HG02938 (cell line): Measurements from ENCODE around the gene SERGEF.

Source experiments
- ATAC-seq: cut with Tn5 transposase; IDR thresholded peaks from one replicate; pipeline ENCODE4 v1.9.1; 2021; ENCODE audit warnings: mild to moderate bottlenecking, moderate library complexity; ENCODE audit not compliant: unreplicated experiment

The SERGEF gene

DNA sequence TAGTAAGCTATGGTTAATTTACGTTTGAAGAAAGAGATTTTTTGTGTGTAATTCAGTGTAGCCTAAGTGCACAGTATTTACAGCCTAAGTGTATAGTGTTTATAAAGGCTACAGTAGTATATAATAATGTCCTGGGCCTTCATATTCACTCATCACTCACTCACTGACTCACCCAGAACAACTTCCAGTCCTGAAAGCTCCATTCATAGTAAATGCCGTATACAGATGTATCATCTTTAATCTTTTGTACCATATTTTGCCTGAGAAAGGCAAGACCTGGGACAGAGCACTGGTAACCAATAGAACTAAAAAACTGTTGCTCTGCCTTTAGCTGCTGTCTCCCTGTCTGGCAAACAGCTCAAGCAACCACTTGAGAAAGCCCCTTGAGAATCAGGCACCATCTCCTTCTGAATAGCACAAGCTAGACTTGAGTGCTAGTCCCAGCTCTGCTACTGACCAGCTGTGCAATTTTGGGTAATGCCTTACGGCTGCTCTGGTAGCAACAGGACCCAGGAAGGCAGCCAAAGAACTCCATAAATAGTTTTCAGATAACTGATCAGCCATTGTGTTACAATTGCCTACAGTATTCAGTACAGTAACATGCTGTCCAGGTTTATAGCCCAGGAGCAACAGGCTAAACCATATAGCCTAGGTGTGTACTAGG, 146.9 kb downstream of the SERGEF start:
- no peak for ATAC-seq

- no peak for ATAC-seq
These were observed 148.3 kb downstream of the SERGEF start for GRCh38 chr11:17864478-17864941.

DNA sequence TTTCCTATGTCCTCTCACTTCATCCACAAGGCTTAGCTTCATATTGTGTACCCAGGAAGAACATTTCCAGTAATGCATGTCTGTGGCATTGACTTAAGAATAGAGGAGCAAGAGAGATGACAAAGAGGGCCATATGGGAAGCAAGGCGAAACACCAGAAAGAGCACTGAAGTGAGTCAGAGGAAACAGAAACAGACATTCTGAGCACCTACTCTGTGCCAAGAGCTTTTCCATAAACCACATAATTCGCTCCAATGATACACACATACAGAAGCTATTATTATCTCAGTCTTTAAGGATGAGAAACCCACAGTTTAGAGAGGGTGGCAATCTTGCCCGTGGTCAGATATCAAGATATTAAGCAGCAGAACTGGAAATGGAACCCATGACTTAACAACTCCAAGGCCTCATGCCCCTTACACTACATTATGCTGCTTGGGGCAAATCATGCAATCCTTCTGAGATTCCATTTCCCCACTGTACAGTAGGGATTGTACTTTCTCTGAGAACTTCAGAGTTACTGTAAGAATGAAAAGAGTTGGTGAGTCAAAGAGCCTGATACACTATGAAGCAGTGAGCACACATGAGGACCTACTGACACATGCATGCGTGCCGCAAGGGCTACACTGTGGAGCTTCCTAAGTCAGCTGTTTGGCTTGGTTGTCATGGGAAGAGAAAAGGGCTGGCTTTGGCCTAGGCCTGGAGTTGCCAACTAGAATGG, 151.7 kb downstream of the SERGEF start:
- ATAC-seq: no peak

- no peak for ATAC-seq
These were observed 153.3 kb downstream of the SERGEF start for GRCh38 chr11:17859552-17859951.

GRCh38 chr11:17855531-17856290, 157.1 kb downstream of the SERGEF start:
- no peak for ATAC-seq

DNA sequence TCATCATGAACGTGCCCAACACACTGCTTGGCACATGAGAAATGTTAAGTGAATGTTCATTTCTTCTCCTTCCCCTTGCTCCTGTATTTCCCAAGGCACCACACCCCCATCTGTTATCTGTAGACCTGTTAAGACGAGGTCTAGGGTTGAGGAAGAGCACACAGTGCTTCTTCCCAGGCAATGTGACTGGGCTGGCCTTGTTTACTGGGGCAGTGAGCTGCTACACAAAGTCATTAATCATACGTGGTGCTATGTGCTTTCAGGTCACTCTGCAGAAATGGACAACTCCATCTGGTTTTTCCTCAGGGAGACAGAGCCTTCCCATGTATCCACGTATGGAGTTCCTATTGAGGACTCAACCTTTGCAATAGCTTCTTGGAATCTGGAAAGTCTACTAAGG, 159.6 kb downstream of the SERGEF start:
- no peak for ATAC-seq

DNA sequence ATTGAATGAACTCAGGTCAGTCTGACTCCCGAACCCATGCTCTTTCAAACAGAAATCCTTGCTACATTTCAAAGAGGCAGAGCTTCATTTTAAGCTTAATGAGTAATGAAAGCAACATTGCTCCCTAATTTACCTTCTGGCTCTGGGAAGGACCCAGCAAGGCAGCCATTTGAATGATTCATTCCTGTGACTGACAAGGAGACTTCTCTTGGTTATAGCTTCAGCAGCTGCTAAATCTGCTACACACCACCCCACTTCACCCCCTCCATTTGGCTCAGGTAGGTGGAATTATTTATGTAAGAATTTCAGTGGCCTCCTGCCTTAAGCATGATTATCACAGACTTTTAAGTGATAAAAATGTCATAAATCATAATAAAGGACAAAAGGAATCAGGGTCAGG, 160.6 kb downstream of the SERGEF start:
- no peak for ATAC-seq

- ATAC-seq: no peak
These were observed 161.2 kb downstream of the SERGEF start for GRCh38 chr11:17851697-17852096.

DNA sequence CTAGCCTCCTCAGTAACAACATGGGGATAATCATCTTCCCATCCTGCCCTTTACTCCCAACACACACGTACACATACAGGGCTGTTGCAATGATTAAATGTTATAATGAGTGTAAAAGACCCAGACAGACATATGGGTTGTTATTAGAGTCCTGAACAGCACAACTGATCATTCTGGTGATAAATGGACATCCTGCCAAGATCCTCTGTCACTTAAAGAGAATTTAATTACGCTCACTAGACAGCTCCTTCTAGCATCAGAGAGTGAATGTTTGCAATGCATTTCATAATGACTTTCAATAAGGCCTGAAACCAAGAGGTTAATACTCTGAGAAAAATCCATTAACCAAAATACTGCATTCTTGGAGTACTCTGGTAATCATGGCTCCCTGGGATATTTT, 162.5 kb downstream of the SERGEF start:
- no peak for ATAC-seq

DNA sequence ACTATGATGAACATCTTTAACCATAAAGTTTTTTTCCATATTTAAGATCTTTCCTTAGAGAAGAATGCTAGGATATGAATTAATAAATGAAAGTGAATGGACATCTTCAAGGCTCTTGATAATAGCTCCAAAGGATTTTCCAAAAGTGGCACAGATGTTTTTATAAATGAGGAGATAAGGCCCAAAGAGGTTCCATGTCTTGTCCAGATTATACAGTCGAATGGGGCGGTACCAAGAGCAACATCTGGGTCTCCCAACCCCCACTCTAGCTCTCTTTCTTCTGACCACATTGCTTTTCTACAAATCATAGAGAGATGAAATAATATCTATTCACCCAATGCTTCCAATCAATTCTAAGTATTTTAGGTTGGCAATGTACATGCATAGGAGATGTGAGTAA, 164.1 kb downstream of the SERGEF start:
- no peak for ATAC-seq

DNA sequence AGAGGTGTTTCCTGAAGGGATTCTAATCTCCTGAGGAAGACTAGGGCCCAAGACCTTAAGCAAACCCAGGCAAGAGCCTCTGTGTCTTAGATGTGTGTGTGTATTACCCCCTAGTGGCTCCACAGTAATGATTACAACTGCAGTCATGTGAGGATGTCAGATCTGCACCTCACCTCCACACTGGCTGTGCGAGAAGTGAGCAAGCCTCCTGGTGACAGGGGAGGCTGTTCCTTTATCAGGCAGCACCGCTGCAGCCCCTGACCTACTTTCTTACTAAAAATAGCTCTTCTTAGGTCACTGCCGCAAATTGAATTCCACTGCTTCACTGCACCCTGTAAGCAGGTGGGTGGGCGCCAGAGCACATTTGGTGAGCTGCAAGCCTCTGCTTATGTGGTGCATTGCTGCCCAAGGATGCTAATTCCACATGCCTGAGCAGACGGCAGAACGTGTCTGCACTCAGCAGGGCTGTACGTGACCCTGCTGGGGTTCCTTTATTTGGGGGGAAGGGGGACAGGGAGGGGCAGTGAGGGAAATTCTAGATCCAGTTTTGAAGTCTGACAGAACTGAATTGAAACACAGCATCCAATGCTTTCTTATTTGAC, 165.9 kb downstream of the SERGEF start:
- ATAC-seq: no peak

- ATAC-seq: no peak
These were observed 167.4 kb downstream of the SERGEF start for GRCh38 chr11:17845431-17845881.

GRCh38 chr11:17840101-17840548, 172.7 kb downstream of the SERGEF start:
- ATAC-seq: no peak

DNA sequence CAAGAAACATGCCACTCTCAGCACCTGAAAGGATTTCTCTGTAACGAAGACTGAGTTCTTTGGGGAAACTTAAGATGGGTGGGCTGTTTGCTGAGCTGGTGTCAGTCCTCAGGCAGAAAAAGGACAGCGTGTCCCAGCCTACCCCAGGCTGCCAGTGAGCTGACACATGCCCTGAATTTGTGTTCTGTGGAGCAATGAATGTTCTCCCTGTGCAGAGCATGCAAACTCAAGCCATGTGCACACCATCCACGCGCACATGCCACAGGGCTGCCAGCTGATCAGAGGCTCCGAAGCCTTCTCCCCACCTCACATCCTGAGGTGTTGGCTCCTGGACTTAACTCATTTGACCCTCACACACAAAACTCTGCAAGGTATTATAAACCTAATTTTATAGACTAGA, 173.4 kb downstream of the SERGEF start:
- ATAC-seq: no peak

DNA sequence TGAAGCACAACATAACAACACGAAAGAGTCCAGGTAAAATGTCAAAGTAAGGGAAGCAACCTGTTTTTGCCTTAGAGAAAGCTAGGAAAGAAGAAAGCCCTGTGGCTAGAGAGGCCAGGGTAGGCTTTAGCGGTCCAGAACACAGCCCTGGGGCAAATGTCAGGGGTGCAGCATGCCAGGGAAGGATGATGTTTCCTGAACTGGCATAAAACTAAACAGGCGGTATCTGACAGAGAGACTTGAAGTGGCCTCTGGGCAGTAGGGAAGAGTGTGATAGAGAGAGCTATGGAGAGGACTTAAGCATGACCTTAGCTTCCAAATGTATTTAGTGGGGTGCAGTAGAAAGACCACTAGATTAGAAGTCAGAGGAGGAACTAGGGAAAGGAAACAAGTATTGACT, 174.7 kb downstream of the SERGEF start:
- ATAC-seq: no peak

DNA sequence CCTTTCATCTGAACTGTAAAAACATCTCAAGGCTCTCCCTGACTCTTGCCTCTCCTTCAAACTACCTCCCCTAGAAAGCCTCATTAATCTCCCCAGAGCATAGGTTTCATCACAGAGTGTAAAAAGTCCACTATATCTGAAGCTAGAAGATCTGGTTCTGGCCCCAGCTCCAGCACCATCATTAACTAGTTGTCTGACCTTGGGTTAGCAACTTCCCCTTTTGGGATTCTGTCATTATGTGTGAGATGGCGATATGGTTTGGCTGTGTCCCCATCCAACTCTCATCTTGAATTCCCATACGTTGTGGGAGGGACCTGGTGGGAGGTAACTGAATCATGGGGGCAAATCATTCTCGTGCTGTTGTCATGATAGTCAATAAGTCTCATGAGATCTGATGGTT, 181.0 kb downstream of the SERGEF start:
- ATAC-seq: no peak

DNA sequence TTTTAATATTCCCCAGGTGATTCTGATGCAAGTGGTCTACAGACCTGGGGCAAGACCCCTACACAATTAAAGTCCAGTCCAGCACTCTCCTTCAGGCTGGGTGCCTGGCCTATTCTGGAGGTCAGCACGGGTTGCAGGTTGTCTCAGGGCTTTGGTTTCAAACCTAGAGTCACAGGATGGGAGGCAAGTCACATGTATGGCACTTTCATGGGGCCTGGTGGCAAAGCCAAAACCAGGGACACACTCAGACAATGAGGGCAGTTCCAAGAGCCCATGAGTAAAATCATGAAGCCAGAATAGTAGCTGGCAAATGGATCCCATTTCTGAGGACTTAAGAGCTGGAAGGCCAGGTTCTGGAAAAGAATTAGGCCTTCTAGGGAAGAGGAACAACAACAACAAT, 181.6 kb downstream of the SERGEF start:
- no peak for ATAC-seq

DNA sequence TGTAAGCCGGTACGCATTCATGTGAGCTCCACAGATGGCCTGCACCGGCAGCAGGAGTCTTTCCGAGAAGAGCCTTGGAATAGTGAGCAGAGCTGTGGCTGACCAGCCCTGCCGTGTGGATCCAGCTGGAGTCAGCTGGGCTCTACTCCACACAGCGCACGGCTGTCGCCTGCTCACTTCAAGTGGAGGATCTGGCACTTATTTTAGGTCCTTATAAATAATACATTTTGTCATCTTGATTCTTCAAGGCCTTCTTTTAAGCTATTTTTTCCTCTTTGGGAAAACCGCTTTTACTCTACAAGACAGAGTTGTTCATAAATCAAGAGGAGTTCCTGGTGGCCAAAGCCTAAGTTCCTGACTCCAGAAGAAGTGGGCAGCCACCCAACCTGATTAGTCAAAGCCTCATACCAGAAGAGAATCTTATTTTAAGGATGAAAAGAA, 184.5 kb downstream of the SERGEF start:
- ATAC-seq: no peak

- no peak for ATAC-seq
These were observed 185.8 kb downstream of the SERGEF start for GRCh38 chr11:17827006-17827405.

- no peak for ATAC-seq
These were observed 190.5 kb downstream of the SERGEF start for GRCh38 chr11:17822401-17822781.
